GM23338 (cell line): ENCODE measurements around the gene CD34. TPM values are rescaled to one million over a fixed set of nuclear protein-coding genes. Genes with fewer than 3 reads are reported as not detected.
A peak's percentile ranks its signal among the peaks of the same experiment; 100 is the strongest.

Experiments
- ATAC-seq: fragments of 200-7000 bp; cut with Tn5 transposase; 3 replicates; pipeline ENCODE4 v1.9.1; 2020
- DNase-seq: peaks from one replicate; pipeline ENCODE4 v3.0.0-alpha.2; 2015; ENCODE audit warnings: low spot score
- H2AFZ ChIP-seq: fragments of 200-600 bp; sonication (generic); 2 replicates; pipeline ENCODE4 v1.8.0; 2016; ENCODE audit warnings: antibody characterized with exemption, mild to moderate bottlenecking, moderate library complexity
- H3F3A ChIP-seq: fragments of 200-600 bp; sonication (generic); replicated peaks from 2 replicates; pipeline ENCODE4 v1.8.0; 2017; ENCODE audit warnings: antibody characterized with exemption, mixed run types, low read depth
- H3K27ac ChIP-seq: fragments of 200-600 bp; sonication (generic); 2 replicates; pipeline ENCODE4 v1.6.1; 2016; ENCODE audit warnings: low read depth
- H3K27me3 ChIP-seq: fragments of 200-600 bp; sonication (generic); 2 replicates; pipeline ENCODE4 v1.8.0; 2016; ENCODE audit warnings: mild to moderate bottlenecking, mixed run types, moderate library complexity; ENCODE audit not compliant: insufficient read depth
- H3K36me3 ChIP-seq: fragments of 200-600 bp; sonication (generic); 2 replicates; pipeline ENCODE4 v1.8.0; 2016; ENCODE audit warnings: mild to moderate bottlenecking; ENCODE audit not compliant: insufficient read depth
- H3K4me1 ChIP-seq: fragments of 200-600 bp; sonication (generic); 2 replicates; pipeline ENCODE4 v1.8.0; 2016; ENCODE audit warnings: mild to moderate bottlenecking, moderate library complexity; ENCODE audit not compliant: insufficient read depth
- H3K4me2 ChIP-seq: fragments of 200-600 bp; sonication (generic); 2 replicates; pipeline ENCODE4 v1.7.1; 2017; ENCODE audit warnings: mixed run types
- H3K4me3 ChIP-seq: fragments of 200-600 bp; sonication (generic); 2 replicates; pipeline ENCODE4 v1.6.1; 2016; ENCODE audit warnings: mixed run types
- H3K79me2 ChIP-seq: fragments of 200-600 bp; sonication (generic); replicated peaks from 2 replicates; pipeline ENCODE4 v1.8.0; 2017; ENCODE audit warnings: mild to moderate bottlenecking; ENCODE audit not compliant: insufficient read depth
- H3K9me2 ChIP-seq: fragments of 200-600 bp; sonication (generic); 2 replicates; pipeline ENCODE4 v1.8.0; 2017; ENCODE audit not compliant: insufficient read depth
- H4K20me1 ChIP-seq: fragments of 200-600 bp; sonication (generic); replicated peaks from 2 replicates; pipeline ENCODE4 v1.8.0; 2017; ENCODE audit warnings: mild to moderate bottlenecking; ENCODE audit not compliant: insufficient read depth
- H3K27ac Mint-ChIP-seq: 2 replicates; pipeline ENCODE4 v1.8.0; 2020; ENCODE audit warnings: inconsistent platforms, mild to moderate bottlenecking, moderate library complexity, mixed read lengths
- H3K27me3 Mint-ChIP-seq: 3 replicates; pipeline ENCODE4 v1.8.0; 2022; ENCODE audit warnings: low read depth, mild to moderate bottlenecking, moderate library complexity, mixed read lengths, inconsistent platforms; ENCODE audit not compliant: insufficient read depth, poor library complexity
- H3K36me3 Mint-ChIP-seq: 3 replicates; pipeline ENCODE4 v1.8.0; 2021; ENCODE audit warnings: low read depth, mild to moderate bottlenecking, inconsistent platforms, moderate library complexity, mixed read lengths
- H3K4me1 Mint-ChIP-seq: 3 replicates; pipeline ENCODE4 v1.8.0; 2020; ENCODE audit warnings: mild to moderate bottlenecking, inconsistent platforms, mixed read lengths
- H3K4me3 Mint-ChIP-seq: 3 replicates; pipeline ENCODE4 v1.8.0; 2021; ENCODE audit warnings: moderate library complexity, mild to moderate bottlenecking, inconsistent platforms, mixed read lengths
- H3K9me3 Mint-ChIP-seq: 3 replicates; pipeline ENCODE4 v1.8.0; 2020; ENCODE audit warnings: moderate library complexity, mild to moderate bottlenecking, inconsistent platforms, mixed read lengths
- CREB1 ChIP-seq: fragments of 250-450 bp; sonication (Bioruptor Pico); IDR thresholded peaks from 2 replicates; pipeline ENCODE4 v1.5.0; 2020; ENCODE audit warnings: low read depth, mild to moderate bottlenecking, moderate library complexity
- CTCF ChIP-seq, 2 experiments: fragments of 200-600 bp in 1 of 2; sonication (generic) in 1 of 2; conservative IDR thresholded peaks; 2 replicates each; pipeline versions ENCODE4 v1.5.1 to v1.6.1; 2016 to 2017; ENCODE audit warnings: antibody characterized with exemption in 2 of 2, low read depth in 2 of 2, mild to moderate bottlenecking in 2 of 2, moderate library complexity in 1 of 2
- JUNB ChIP-seq: IDR thresholded peaks from one replicate; pipeline ENCODE4 v1.6.1; 2016; ENCODE audit warnings: antibody characterized with exemption; ENCODE audit not compliant: unreplicated experiment
- NANOG ChIP-seq: IDR thresholded peaks from 2 replicates; pipeline ENCODE4 v1.6.1; 2016; ENCODE audit warnings: antibody characterized with exemption, borderline replicate concordance
- POLR2AphosphoS5 ChIP-seq: IDR thresholded peaks from 2 replicates; pipeline ENCODE4 v1.6.1; 2016; ENCODE audit warnings: antibody characterized with exemption, low read depth
- ZNF114 ChIP-seq: fragments of 250-450 bp; sonication (Bioruptor Pico); IDR thresholded peaks from 2 replicates; pipeline ENCODE4 v1.5.0; 2020; ENCODE audit warnings: mild to moderate bottlenecking, moderate library complexity
- ZNF331 ChIP-seq: fragments of 250-450 bp; sonication (Bioruptor Pico); IDR thresholded peaks from 2 replicates; pipeline ENCODE4 v1.5.0; 2020; ENCODE audit warnings: low read depth, mild to moderate bottlenecking, moderate library complexity
- ZNF462 ChIP-seq: fragments of 250-450 bp; sonication (Bioruptor Pico); IDR thresholded peaks from 2 replicates; pipeline ENCODE4 v1.5.0; 2020; ENCODE audit warnings: mild to moderate bottlenecking, moderate library complexity
- polyA plus RNA-seq: library from polyadenylated mRNA; unstranded; fragments of >200 nt; fragmentation: Nextera tagmentation; extraction: Ambion mirVana; gene quantifications from 2 replicates; pipeline ENCODE4 v1.2.1, GENCODE V29; 2016
- total RNA-seq: library from RNA; depleted of rRNA; stranded (reverse); fragments of >200 nt; shearing (Covaris generic); gene quantifications from 2 replicates; pipeline ENCODE4 v1.2.3, GENCODE V29; 2014

The CD34 gene
- total and polyA plus RNA-seq, 2 experiments from 2014 or later, result 0.07 to 0.18 TPM

GRCh38 chr1:207876131-207876530 is 34.8 kb downstream of the CD34 start:
- peak; percentile 87 for ATAC-seq
- no peaks in the 10 kb centered on the region; the same call in 1 of the 2 replicates for H3K27me3 ChIP-seq
- no peaks in the 10 kb centered on the region for H3K27me3 Mint-ChIP-seq

GRCh38 chr1:207875532-207875931 is 35.4 kb downstream of the CD34 start:
- Histone ChIP-seq H3K27me3 (peaks cover 6% of the 10 kb centered on the region; the same call in 1 of the 2 replicates), H3K9me2 (no peaks in the 10 kb centered on the region), H3K4me2 (no peak overlapping the region), H2AFZ (peak overlapping the region; percentile 33; the same call in 1 of the 2 replicates), H3K4me1 (no peaks in the 10 kb centered on the region; the same call in 1 of the 2 replicates), H3K36me3 (no peaks in the 10 kb centered on the region), H3K4me3 (no peak overlapping the region), H3K79me2 (no peaks in the 10 kb centered on the region), H3F3A (no peaks in the 10 kb centered on the region), H4K20me1 (no peaks in the 10 kb centered on the region), H3K27ac (no peak overlapping the region)
- peaks cover 9% of the 10 kb centered on the region; the same call in 2 of the 3 replicates for H3K4me1 Mint-ChIP-seq
- no peak overlapping the region for H3K27ac Mint-ChIP-seq
- no peak overlapping the region for H3K4me3 Mint-ChIP-seq
- H3K9me3 Mint-ChIP-seq, result no peaks in the 10 kb centered on the region
- H3K27me3 Mint-ChIP-seq, result peaks cover 1% of the 10 kb centered on the region
- no peak for DNase-seq
- TF ChIP-seq ZNF462 (CRISPR knock-in tag) (no peak), JUNB (no peak), ZNF114 (CRISPR knock-in tag) (no peak), CREB1 (CRISPR knock-in tag) (no peak)
- no peak for ATAC-seq
- no peaks in the 10 kb centered on the region for H3K36me3 Mint-ChIP-seq

More at GRCh38 chr1:207876131-207876530, 34.8 kb downstream of the CD34 start:
- no peak for TF ChIP-seq NANOG
- TF ChIP-seq POLR2AphosphoS5, result no peak
- peak; percentile 45 to 68 for TF ChIP-seq CTCF (conservative IDR thresholded peaks at IDR 0.05; ENCODE audit: low read depth in 2 of 2)
- TF ChIP-seq ZNF114 (CRISPR knock-in tag), result no peak
- no peak for TF ChIP-seq ZNF331 (CRISPR knock-in tag)
- Histone ChIP-seq H3K36me3 (no peaks in the 10 kb centered on the region), H3K79me2 (no peaks in the 10 kb centered on the region), H3K27ac (no peak overlapping the region), H3K4me1 (no peaks in the 10 kb centered on the region; the same call in 1 of the 2 replicates), H4K20me1 (no peaks in the 10 kb centered on the region), H3K4me2 (no peak overlapping the region), H3F3A (no peaks in the 10 kb centered on the region), H3K9me2 (no peaks in the 10 kb centered on the region), H3K4me3 (no peak overlapping the region), H2AFZ (no peak overlapping the region)
- Mint-ChIP-seq H3K4me3 (no peak overlapping the region), H3K4me1 (peaks cover 9% of the 10 kb centered on the region; the same call in 2 of the 3 replicates), H3K36me3 (no peaks in the 10 kb centered on the region), H3K9me3 (no peaks in the 10 kb centered on the region), H3K27ac (no peak overlapping the region)
- peak; percentile 42 for DNase-seq
